Upper lobe of left lung (tissue), 6 donors: ENCODE measurements around the gene PGAP6. TPM values are rescaled to one million over a fixed set of nuclear protein-coding genes. Genes with fewer than 3 reads are reported as not detected.

ENCODE experiments used
- ATAC-seq, 2 donors: fragments of 200-7000 bp; cut with Tn5 transposase; one replicate each; pipeline ENCODE4 v1.9.1; 2022; ENCODE audit warnings: mild to moderate bottlenecking in 2 of 2, moderate library complexity in 2 of 2; ENCODE audit not compliant: low FRiP score in 2 of 2
- DNase-seq, 2 donors: peaks; one replicate each; pipeline ENCODE4 v3.0.0-alpha.2; 2019 to 2020
- H3K27ac ChIP-seq, 4 donors: fragments of 200-600 bp; sonication (generic); one replicate each; pipeline ENCODE4 v1.5.1; 2016 to 2019
- H3K27me3 ChIP-seq, 4 donors: fragments of 200-600 bp; sonication (generic); one replicate each; pipeline ENCODE4 v1.5.1; 2017 to 2019
- H3K36me3 ChIP-seq, 4 donors: fragments of 200-600 bp; sonication (generic); one replicate each; pipeline ENCODE4 v1.5.1; 2016 to 2019
- H3K4me1 ChIP-seq, 4 donors: fragments of 200-600 bp; sonication (generic); one replicate each; pipeline ENCODE4 v1.5.1; 2018 to 2019
- H3K4me3 ChIP-seq, 4 donors: fragments of 200-600 bp; sonication (generic); one replicate each; pipeline ENCODE4 v1.5.1; 2017 to 2019; ENCODE audit warnings: mild to moderate bottlenecking in 2 of 4, moderate library complexity in 1 of 4
- H3K9me3 ChIP-seq, 4 donors: fragments of 200-600 bp; sonication (generic); one replicate each; pipeline ENCODE4 v1.5.1; 2018 to 2019
- EP300 ChIP-seq, 4 donors: sonication (generic); formaldehyde crosslinking; IDR thresholded peaks; one replicate each; pipeline ENCODE4 v1.5.1; 2017; ENCODE audit warnings: antibody characterized with exemption in 4 of 4, control low read depth in 2 of 4
- POLR2A ChIP-seq, 4 donors: fragments of 450-650 bp; IDR thresholded peaks; one replicate each; pipeline ENCODE4 v1.5.1; 2016 to 2017; ENCODE audit warnings: antibody characterized with exemption in 4 of 4, mild to moderate bottlenecking in 2 of 4
- POLR2AphosphoS5 ChIP-seq, 2 donors: sonication (generic); formaldehyde crosslinking; IDR thresholded peaks; one replicate each; pipeline ENCODE4 v1.5.1; 2017; ENCODE audit warnings: antibody characterized with exemption in 2 of 2
- WGBS, 2 donors: methylation state at CpG; one replicate each; pipeline ENCODE4 v1.1.5; 2017 to 2018; 5-methylcytosine and 5-hydroxymethylcytosine counted together
- total RNA-seq, 6 donors: library from RNA; depleted of rRNA in 4 of 6; stranded (reverse); fragments of >200 nt in 4 of 6; gene quantifications; one replicate each; pipeline versions ENCODE4 v1.1.0 to v1.2.1, GENCODE V29; 2016 to 2021
- TF ChIP-seq, protein P1 (sequence below), 6 experiments: fragments of 450-650 bp in 4 of 6; fragments of 200-600 bp in 2 of 6; sonication (generic) in 2 of 6; IDR thresholded peaks; one replicate each; pipeline ENCODE4 v1.5.1; 2016 to 2019; ENCODE audit warnings: antibody characterized with exemption in 6 of 6
- donor health status: DM: no; HTN: no; CAD: no; lungs with moderate emphysema.
- donor health status: DM: no; HTN: yes; CAD: no; lungs with severe emphysema.

The PGAP6 gene
- total RNA-seq, 6 donors from 2014 or later, result 27.9 to 150 (median 96.4) TPM

GRCh38 chr16:397135-397661, 15.4 kb upstream of the PGAP6 start, which contains the start of gene NME4:
Gene NME4, plus strand, starts transcription at chr16:397199. Its CDS starts 24 bp downstream, at chr16:397223.
- ATAC-seq (peak in 1 of 2 donors; percentile 23), DNase-seq (peak in 1 of 2 donors; percentile 91)
- 0% methylated on average over 3 to 34 of the region's 75 CpGs for WGBS, 2 donors
- Histone ChIP-seq H3K27me3 (no peaks in the 10 kb centered on the region), H3K4me3 (peak within 1 kb of the TSS; percentile 63 to 87 (median 80)), H3K4me1 (peaks cover 16 to 29% (median 26%) of the 10 kb centered on the region in 4 donors), H3K9me3 (no peaks in the 10 kb centered on the region), H3K27ac (peak within 1 kb of the TSS; percentile 60 to 90 (median 80)), H3K36me3 (peaks cover 0 to 4% (median 0%) of the 10 kb centered on the region in 4 donors)
- no peak for TF ChIP-seq EP300 (IDR thresholded peaks at IDR 0.05)
- TF ChIP-seq, protein P1, sequence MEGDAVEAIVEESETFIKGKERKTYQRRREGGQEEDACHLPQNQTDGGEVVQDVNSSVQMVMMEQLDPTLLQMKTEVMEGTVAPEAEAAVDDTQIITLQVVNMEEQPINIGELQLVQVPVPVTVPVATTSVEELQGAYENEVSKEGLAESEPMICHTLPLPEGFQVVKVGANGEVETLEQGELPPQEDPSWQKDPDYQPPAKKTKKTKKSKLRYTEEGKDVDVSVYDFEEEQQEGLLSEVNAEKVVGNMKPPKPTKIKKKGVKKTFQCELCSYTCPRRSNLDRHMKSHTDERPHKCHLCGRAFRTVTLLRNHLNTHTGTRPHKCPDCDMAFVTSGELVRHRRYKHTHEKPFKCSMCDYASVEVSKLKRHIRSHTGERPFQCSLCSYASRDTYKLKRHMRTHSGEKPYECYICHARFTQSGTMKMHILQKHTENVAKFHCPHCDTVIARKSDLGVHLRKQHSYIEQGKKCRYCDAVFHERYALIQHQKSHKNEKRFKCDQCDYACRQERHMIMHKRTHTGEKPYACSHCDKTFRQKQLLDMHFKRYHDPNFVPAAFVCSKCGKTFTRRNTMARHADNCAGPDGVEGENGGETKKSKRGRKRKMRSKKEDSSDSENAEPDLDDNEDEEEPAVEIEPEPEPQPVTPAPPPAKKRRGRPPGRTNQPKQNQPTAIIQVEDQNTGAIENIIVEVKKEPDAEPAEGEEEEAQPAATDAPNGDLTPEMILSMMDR (IDR thresholded peaks at IDR 0.05), result no peak
- no peak for TF ChIP-seq POLR2A (IDR thresholded peaks at IDR 0.05)
- TF ChIP-seq POLR2AphosphoS5 (IDR thresholded peaks at IDR 0.05), result no peak

DNA sequence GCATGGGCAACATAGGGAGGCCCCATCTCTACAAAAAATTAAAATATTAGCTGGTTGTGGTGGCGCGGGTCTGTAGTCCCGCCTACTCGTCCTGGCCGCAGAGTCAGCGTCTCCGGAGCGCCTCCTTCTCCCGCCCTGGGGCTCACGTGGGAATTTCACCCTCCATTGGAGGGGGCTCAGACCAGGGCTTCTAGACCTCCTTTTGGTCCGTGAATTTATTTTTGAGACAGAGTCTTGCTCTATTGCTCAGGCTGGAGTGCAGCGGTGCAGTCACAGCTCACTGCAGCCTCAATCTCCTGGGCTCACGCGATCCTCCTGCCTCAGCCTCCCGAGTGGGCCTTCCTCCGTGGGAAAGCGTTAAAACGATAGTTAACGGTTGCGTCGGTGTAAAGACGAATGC, 14.8 kb upstream of the PGAP6 start:
- H3K9me3 ChIP-seq, result peaks cover 0 to 3% (median 0%) of the 10 kb centered on the region in 4 donors
- peak in 1 of 2 donors; percentile 49 for ATAC-seq
- H3K36me3 ChIP-seq, result peaks cover 0 to 4% (median 0%) of the 10 kb centered on the region in 4 donors
- H3K4me3 ChIP-seq, result peak overlapping the region in 3 of 4 donors; percentile 79 to 87 (median 82)
- 1 to 3% methylated on average over 17 to 22 of the region's 22 CpGs for WGBS, 2 donors
- TF ChIP-seq POLR2A (IDR thresholded peaks at IDR 0.05) (no peak), POLR2AphosphoS5 (IDR thresholded peaks at IDR 0.05) (peak in 1 of 2 donors; percentile 9), EP300 (IDR thresholded peaks at IDR 0.05) (no peak)
- no peaks in the 10 kb centered on the region for H3K27me3 ChIP-seq
- H3K4me1 ChIP-seq, result peaks cover 15 to 27% (median 23%) of the 10 kb centered on the region in 4 donors
- peak in 1 of 2 donors; percentile 54 for DNase-seq
- H3K27ac ChIP-seq, result peak overlapping the region; percentile 51 to 90 (median 64)

- Histone ChIP-seq H3K9me3 (peaks cover 0 to 3% (median 0%) of the 10 kb centered on the region in 4 donors), H3K27me3 (no peaks in the 10 kb centered on the region), H3K4me3 (peak overlapping the region in 3 of 4 donors; percentile 79 to 87 (median 82)), H3K27ac (peak overlapping the region; percentile 51 to 90 (median 64)), H3K4me1 (peaks cover 15 to 27% (median 23%) of the 10 kb centered on the region in 4 donors), H3K36me3 (peaks cover 0 to 4% (median 0%) of the 10 kb centered on the region in 4 donors)
- ATAC-seq, result no peak
- TF ChIP-seq, protein P1 (IDR thresholded peaks at IDR 0.05), result no peak
- TF ChIP-seq POLR2A (IDR thresholded peaks at IDR 0.05), result no peak
- TF ChIP-seq POLR2AphosphoS5 (IDR thresholded peaks at IDR 0.05), result no peak
- DNase-seq, result no peak
- 29 to 45% methylated on average over 3 of the region's 3 CpGs for WGBS, 2 donors
Measured at GRCh38 chr16:396199-396598, 14.4 kb upstream of the PGAP6 start.

DNA sequence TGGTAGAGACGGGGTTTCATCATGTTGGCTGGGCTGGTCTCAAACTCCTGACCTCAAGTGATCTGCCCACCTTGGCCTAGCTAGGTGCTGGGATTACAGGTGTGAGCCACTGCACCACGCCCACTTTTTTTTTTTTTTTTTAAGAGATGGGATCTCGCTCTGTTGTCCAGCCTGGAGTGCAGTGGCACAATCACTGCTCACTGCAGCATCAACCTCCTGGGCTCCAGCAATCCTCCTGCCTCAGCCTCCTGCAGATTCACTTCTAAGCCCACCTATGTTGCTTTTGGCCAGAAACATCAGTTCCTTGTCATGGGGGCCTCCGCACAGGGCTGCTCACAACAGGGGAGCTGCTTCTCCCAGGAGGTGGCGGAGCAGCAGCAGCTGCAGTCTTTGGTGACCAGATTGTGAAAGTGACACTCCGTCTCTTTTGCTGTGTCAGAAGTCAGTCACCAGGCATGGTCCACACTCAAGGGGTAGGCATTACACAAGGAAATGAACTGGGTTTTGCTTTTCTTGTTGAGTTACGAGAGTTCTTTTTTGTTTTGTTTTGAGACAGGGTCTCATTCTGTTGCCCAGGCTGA, 10.8 kb upstream of the PGAP6 start:
- WGBS, 2 donors, result 80 to 92% methylated on average over 5 to 7 of the region's 7 CpGs
- no peak for DNase-seq
- no peak for TF ChIP-seq POLR2A (IDR thresholded peaks at IDR 0.05)
- TF ChIP-seq POLR2AphosphoS5 (IDR thresholded peaks at IDR 0.05), result no peak
- TF ChIP-seq, protein P1 (IDR thresholded peaks at IDR 0.05), result no peak
- no peak for TF ChIP-seq EP300 (IDR thresholded peaks at IDR 0.05)

DNA sequence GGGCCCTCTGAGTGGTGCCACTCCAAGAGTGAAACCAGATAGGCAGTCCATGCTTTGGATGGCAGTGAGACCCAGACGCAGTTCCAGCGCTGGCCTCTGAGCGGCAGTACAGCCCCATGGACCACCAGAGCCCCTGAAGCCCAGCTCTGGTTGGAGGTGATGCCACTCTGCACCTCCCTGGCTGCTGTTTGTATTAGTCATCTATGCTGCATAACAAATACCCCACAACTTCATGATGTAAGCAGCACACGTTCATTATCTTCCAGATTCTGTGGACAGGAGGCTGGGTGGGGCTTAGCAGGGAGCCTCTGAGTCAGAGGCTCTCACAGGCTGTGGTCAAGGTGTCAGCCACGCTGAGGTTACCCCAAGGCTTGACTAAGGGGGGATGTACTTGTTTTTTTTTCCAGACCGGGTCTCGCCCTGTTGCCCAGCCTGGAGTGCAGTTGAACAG, 10.1 kb upstream of the PGAP6 start:
- no peaks in the 10 kb centered on the region for H3K27me3 ChIP-seq
- WGBS, 2 donors, result 72 to 88% methylated on average over 4 to 7 of the region's 7 CpGs
- H3K9me3 ChIP-seq, result peaks cover 0 to 3% (median 0%) of the 10 kb centered on the region in 4 donors
- no peak for TF ChIP-seq POLR2A (IDR thresholded peaks at IDR 0.05)
- TF ChIP-seq, protein P1 (IDR thresholded peaks at IDR 0.05), result peak; percentile 67 to 86 (median 77)
- no peak overlapping the region for H3K27ac ChIP-seq
- no peaks in the 10 kb centered on the region for H3K36me3 ChIP-seq
- DNase-seq (peak; percentile 71 to 91), ATAC-seq (peak; percentile 86 to 88)
- H3K4me1 ChIP-seq, result peaks cover 6 to 9% (median 8%) of the 10 kb centered on the region in 4 donors
- no peak overlapping the region for H3K4me3 ChIP-seq

More for the DNA sequence above, 10.8 kb upstream of the PGAP6 start:
- Histone ChIP-seq H3K27ac (no peak overlapping the region), H3K27me3 (no peaks in the 10 kb centered on the region), H3K9me3 (peaks cover 0 to 3% (median 0%) of the 10 kb centered on the region in 4 donors), H3K36me3 (no peaks in the 10 kb centered on the region), H3K4me3 (no peak overlapping the region), H3K4me1 (peaks cover 7 to 9% (median 8%) of the 10 kb centered on the region in 4 donors)
- no peak for ATAC-seq
